ENCODE data around the gene PSMA7.
A peak's percentile ranks its signal among the peaks of the same experiment; 100 is the strongest.

Gene PSMA7

DNA sequence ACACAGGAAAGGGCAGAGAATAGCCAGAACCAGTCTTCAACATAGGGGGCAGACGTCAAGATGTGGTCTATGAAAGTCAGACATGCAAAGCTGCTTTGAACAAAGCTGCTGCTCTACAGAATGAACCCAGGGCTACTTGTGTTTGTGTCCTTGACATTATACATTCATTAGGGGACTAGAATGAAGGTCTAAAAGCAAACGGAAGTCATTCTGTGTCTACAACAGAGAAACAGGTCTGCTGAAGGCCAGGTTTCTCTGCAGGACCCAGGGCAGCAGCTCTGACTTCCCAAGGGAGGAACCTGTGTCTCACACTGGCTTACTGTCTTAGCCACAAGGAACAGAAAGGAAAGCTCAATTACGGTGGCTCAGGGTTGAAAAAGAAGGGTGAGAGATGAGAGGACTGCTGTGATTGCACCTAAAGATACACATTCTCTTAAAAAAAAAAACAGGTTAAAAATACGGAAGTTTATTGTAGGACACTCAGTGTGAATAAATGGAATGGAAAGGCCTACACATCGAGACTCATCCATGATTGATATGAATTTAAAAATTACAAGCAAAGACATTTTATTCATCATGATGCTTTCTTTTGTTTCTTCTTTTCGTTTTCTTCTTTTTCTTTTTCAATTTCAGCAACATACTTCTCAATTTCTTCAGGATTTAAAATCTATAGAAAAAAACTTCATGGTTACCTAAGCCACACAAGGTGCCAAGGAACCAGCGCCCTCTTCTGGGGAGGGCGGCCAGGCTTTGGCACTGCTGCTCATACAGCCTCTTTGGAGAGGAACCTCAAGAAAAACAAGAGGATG is 6.7 kb downstream of the PSMA7 start:
- DNase-seq (ENCODE audit: low spot score): peak; percentile 76

DNA sequence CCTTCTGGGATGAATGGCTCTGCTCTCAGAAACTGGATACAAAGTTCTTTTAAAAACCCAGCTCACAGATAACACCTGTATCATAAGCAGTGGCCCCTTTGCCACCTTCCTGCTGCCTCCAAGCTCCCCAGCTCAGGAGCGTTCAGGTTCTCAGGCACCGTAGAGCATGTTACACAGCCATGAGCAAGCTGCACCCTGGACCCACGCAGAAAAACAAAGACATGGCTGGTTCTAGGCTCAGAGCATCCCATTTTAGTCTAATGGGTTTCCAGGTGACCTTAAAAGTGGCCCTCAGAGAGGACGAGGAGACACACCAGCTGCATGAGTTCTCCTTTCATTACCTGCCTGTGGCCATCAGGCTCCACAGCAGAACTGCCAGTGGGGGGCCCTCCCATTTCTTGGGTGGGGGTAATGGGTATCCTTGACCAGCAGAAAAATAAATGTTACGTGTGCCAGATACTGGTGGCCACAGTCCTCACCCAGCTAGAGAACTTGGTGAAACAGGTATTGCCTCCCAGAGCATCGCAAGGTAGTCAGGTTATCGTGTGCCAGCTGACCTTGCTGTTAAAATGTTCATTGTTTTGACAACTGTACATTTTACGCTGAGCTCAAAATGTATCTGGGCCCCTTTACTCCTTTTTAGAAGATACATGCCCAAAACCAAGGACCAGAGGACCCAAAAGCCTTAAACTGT is 7.5 kb downstream of the PSMA7 start:
- DNase-seq (ENCODE audit: low spot score): no peak

- no peak for DNase-seq (ENCODE audit: low spot score)
Measured at GRCh38 chr20:62134735-62135231, 8.4 kb downstream of the PSMA7 start.

DNA sequence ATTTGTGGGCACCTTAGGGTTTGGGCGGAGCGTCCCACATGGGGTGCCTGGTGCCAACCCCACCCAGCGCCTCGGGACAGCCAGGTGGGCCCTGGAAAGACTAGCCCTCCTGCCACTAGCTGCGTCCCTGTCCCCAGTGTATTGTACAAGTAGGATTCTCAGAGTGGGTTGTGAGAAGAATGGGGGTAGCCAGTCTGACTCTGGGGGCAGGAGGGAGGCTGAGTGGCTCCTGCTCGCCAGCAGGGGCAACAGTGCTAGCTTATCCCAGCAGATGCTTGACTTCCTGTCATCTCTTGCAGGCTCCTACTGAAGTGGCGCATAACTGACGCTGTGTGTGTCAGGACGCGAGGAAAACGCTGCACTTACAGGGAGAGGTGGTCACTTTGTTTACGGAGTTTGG is 9.3 kb downstream of the PSMA7 start:
- peak; percentile 55 for DNase-seq (ENCODE audit: low spot score)

DNA sequence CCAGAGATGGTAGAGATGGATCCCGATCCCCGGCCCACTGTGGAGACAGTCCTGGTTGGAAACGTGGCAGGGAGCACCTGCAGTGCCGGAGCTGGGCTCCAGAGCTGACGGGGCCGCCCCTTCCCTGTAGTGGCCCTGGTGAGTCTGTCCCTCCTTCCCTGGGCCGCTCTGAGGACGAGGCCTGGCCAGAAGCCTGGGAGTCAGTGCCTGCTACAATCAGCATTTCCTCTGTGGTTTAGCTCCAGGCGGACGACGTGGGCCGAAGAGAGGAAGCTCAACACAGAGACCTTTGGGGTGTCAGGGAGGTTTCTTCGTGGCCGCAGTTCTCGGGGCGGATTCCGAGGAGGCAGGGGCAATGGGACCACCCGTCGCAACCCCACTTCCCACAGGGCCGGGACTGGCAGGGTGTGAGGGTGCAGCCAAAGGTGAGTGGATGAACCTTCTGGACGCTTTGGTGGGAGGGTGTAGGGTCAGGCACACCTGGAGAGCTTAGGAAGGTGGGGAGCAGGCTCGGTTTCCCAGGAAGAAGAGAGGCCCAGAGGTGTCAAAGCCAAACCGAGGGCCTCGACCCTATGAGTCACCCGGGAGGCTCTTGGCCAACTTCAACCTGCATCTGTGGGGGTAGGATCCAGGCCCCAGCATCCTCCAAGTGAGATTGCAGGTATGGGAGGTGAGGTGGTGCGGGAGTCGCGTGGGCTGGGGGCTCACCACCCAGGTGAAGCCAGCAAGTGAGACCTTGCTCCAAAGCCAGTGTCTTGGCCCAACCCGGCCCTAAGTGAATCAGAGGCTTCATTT is 9.9 kb downstream of the PSMA7 start:
- no peak for DNase-seq (ENCODE audit: low spot score)

GRCh38 chr20:62132421-62132820 is 10.8 kb downstream of the PSMA7 start:
- DNase-seq (ENCODE audit: low spot score): no peak

- DNase-seq (ENCODE audit: low spot score): no peak
Measured at GRCh38 chr20:62131560-62132320, 11.5 kb downstream of the PSMA7 start.

- DNase-seq (ENCODE audit: low spot score): no peak
Measured at GRCh38 chr20:62129731-62130531, 13.3 kb downstream of the PSMA7 start.

DNA sequence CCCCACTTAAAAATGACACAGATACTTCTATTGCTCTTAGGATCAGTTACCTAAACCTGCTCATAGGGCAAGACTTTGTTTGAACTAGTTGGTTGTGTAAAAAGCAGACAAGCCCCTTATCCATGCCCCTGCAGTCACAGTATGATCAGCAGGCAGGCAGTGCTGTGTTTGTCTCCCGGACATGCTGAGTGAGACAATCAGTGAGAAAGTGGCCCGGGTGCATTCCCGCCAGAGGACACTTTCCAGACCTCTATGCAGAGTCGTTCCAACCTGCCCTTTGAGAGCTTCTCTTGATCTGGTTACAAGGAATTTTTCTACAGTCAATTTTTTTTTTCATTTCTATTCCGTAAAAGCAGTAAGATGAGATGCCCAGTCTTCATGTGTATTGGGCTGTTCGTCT is 14.7 kb downstream of the PSMA7 start:
- DNase-seq (ENCODE audit: low spot score): no peak

- no peak for DNase-seq (ENCODE audit: low spot score)
Measured at GRCh38 chr20:62127799-62128198, 15.4 kb downstream of the PSMA7 start.

GRCh38 chr20:62126141-62126540 is 17.1 kb downstream of the PSMA7 start:
- no peak for DNase-seq (ENCODE audit: low spot score)

DNA sequence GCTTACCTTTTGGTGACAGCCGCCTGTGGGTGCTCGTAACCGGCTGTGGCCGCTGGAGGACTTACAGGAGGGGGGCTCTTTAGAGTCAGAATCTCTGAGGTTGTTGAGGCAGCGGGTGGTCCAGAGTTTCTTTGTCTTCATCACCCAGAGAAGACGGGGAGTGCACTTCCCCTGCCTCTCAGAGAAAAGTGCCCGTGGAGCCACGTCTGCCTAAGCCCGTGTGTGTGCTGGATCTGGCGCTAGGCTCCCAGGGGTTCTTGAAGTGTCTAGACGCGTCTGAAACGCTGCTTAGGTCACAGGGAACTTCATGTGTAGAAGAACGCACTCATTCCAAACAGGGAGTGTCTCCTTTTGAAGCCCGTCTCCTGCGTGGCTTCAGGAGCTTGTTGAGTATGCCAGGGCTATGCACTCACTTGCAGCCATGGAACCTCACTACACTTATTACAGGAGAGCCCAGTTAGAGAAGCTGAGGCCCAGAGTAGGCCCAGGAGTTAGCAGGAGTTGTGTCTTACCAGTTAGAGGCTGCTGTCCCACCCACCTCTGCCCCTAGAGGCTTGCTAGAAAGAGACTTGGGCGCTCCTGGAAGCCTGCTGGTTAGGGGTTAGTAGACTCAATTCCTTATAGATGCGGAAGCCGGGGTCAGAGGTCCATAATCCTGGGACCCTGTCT is 19.6 kb downstream of the PSMA7 start:
- DNase-seq (ENCODE audit: low spot score): no peak

GRCh38 chr20:62122654-62123449 is 20.3 kb downstream of the PSMA7 start:
- peak; percentile 74 for DNase-seq (ENCODE audit: low spot score)

GRCh38 chr20:62121776-62122653 is 21.2 kb downstream of the PSMA7 start, which contains the start of gene LSM14B:
TSS of gene LSM14B (plus strand) at chr20:62122475. CDS start at chr20:62122667, 192 bp downstream.
- DNase-seq (ENCODE audit: low spot score): peak; percentile 98

DNA sequence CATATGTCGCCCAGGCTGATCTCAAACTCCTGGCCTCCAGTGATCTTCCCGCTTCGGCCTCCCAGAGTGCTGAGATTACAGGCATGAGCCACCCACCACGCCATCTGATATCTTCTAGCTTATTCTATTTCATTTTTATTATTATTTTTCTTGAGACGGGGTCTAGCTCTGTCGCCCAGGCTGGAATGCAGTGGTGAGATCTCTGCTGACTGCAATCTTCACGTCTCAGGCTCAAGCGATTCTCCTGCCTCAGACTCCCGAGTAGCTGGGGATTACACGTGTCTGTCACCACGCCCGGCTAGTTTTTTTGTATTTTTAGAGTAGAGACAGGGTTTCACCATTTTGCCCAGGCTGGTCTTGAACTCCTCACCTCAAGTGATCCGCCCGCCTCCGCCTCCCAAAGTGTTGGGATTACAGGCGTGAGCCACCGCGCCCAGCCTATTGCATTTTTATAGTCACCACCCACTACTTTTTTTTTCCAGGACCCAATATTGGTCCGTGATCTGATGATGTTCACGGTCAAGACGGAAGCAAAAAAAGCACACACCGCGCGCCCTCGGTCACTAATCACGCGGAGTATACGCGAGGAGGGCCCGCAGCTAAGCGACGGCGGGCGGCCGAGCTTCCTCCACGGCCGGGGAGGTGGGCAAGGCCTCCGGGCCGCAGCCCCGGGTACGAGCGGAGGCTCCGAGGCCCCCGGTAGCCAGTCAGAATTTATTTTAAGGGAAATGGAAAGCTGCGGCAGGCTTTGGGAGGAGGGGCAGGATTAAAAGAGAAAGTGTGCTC is 22.0 kb downstream of the PSMA7 start:
- no peak for DNase-seq (ENCODE audit: low spot score)

- no peak for DNase-seq (ENCODE audit: low spot score)
Measured at GRCh38 chr20:62120365-62120762, 22.8 kb downstream of the PSMA7 start.

DNA sequence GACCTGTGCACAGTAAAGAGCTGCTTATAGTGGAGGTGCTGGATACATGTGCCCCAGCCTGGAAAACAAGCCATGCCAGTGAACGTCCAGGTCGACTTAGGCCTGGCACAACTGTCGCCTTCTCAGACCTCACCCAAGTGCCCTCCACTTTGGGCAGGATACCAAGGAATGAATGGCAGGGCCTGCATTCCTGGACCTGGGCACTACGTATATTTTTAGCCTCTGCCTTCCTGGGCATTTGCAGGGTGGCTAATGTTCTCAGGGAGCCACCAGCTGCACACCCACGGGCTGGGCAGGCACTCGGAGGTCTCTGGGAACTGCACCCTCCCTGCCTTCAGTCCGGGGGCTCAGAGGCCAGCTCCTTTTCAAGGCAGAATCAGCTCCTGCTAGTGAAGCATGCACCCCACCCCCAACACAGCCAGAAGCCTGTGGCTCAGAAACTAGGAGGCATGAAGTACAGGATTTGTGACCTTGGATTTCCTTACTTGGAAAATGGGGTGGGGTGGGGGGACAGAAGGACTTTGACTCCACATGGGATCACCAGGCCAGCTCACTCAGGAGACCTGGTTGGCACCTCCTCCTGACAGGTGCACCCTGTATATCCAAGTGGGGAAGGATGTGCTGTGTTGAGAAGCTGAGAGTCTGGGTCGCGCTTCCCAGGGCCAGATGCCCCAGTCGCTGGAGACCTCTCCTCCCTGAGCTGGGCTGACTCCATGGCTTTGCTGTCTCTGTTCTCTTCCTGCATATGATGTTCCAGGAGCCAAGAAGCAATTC is 23.4 kb downstream of the PSMA7 start:
- no peak for DNase-seq (ENCODE audit: low spot score)

Measured in iPS-NIHi11 (cell line).